Measurements from ENCODE around the gene ADAMTSL5.

DNA sequence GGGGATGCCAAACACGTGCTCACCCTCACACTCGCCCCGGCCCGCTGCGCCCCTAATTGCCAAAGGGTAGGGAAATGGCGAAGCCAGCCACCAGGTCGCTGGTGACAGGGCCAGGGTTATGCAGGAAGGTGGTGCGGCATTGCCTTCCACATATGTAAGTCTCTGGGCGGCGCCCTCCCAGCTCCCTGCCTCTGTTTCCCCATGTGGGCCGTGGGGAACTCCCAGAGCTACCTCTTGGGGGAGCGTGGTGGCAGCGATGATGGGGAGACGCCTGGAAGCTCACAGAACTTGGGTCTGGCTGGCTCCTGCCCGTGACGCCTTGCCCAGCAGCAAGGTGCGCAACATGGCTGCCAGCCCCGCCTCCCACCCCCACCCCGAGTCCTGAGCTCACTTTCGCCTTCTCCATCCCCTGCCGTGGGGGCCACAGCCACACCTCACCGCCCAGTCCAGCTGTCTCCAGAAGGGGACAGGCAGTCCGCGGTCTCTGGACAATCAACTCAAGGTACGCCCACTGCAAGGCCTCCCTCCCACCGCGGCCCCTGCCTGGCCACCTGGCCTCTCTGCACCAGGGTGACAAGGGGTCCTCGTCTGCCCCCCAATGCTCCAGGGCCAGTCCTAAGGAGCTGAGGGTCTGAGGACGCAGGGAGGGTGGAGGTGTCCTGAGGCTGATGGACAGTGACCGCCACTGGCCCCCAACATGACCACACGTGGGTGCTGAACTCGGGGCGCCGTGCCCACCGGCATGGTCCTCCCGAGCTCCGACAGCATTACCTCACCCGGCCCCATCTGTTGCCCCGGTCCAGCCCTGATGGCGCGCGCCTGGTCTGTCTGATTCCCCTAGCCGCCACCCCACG, 40.4 kb downstream of the ADAMTSL5 start:
- TF ChIP-seq, protein P1, sequence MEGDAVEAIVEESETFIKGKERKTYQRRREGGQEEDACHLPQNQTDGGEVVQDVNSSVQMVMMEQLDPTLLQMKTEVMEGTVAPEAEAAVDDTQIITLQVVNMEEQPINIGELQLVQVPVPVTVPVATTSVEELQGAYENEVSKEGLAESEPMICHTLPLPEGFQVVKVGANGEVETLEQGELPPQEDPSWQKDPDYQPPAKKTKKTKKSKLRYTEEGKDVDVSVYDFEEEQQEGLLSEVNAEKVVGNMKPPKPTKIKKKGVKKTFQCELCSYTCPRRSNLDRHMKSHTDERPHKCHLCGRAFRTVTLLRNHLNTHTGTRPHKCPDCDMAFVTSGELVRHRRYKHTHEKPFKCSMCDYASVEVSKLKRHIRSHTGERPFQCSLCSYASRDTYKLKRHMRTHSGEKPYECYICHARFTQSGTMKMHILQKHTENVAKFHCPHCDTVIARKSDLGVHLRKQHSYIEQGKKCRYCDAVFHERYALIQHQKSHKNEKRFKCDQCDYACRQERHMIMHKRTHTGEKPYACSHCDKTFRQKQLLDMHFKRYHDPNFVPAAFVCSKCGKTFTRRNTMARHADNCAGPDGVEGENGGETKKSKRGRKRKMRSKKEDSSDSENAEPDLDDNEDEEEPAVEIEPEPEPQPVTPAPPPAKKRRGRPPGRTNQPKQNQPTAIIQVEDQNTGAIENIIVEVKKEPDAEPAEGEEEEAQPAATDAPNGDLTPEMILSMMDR (IDR thresholded peaks at IDR 0.05 in 8 of 11, conservative IDR thresholded peaks at IDR 0.05 in 3 of 11), result no peak
- TF ChIP-seq POLR2A (IDR thresholded peaks at IDR 0.05), result no peak
- TF ChIP-seq POLR2AphosphoS5 (IDR thresholded peaks at IDR 0.05), result peak in 1 of 3 donors; percentile 47

All from spleen (tissue), 7 donors.